B cell (primary cell): ENCODE results near the gene BACH2.

Source experiments
- EZH2 ChIP-seq: IDR thresholded peaks from 2 replicates; pipeline ENCODE4 v1.6.1; 2012; ENCODE audit warnings: borderline replicate concordance, low read depth, mild to moderate bottlenecking, moderate library complexity, low read length; ENCODE audit not compliant: insufficient read depth, poor library complexity, severe bottlenecking
- TF ChIP-seq, protein P1 (sequence below): fragments of 200-600 bp; IDR thresholded peaks from one replicate; pipeline ENCODE4 v1.8.0; 2022; ENCODE audit warnings: antibody characterized with exemption, mild to moderate bottlenecking

DNA sequence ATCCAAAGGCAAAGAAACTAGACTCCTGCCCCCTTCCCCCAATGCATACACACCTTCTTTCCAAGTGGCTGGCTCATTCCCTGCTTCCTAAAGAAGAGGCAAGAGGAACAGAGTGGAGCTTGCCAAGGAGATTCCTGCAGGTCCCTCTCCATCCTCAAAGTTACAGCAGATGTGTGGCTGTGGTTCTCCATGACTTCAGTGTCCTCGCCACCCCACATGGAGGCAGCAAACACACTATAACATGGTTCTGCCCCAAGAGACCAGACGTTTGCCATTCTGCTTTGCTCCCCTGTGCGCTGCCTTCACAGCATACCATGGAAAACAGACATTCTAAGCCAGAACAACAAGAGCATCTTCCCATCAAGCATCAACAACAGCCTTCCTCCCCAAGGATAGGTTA, 84.4 kb downstream of the BACH2 start:
- TF ChIP-seq, protein P1, sequence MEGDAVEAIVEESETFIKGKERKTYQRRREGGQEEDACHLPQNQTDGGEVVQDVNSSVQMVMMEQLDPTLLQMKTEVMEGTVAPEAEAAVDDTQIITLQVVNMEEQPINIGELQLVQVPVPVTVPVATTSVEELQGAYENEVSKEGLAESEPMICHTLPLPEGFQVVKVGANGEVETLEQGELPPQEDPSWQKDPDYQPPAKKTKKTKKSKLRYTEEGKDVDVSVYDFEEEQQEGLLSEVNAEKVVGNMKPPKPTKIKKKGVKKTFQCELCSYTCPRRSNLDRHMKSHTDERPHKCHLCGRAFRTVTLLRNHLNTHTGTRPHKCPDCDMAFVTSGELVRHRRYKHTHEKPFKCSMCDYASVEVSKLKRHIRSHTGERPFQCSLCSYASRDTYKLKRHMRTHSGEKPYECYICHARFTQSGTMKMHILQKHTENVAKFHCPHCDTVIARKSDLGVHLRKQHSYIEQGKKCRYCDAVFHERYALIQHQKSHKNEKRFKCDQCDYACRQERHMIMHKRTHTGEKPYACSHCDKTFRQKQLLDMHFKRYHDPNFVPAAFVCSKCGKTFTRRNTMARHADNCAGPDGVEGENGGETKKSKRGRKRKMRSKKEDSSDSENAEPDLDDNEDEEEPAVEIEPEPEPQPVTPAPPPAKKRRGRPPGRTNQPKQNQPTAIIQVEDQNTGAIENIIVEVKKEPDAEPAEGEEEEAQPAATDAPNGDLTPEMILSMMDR, result no peak
- no peak for TF ChIP-seq EZH2
